ENCODE data around the gene SKAP2. TPM values are rescaled to one million over a fixed set of nuclear protein-coding genes. Genes with fewer than 3 reads are reported as not detected.
"Not testable (repeated sequence)": the region's sequence is repeated elsewhere in the genome, so short reads cannot be mapped to it uniquely, and the experiment has no call there.

The SKAP2 gene
- total RNA-seq, 6 experiments from 2014 or later: 7.2 to 12.3 (median 9.1) TPM

- Mint-ChIP-seq H3K27ac (no peak overlapping the region), H3K9me3 (no peaks in the 10 kb centered on the region), H3K4me3 (no peak overlapping the region), H3K27me3 (ENCODE audit: insufficient read depth) (no peaks in the 10 kb centered on the region; the same call in 1 of the 2 replicates), H3K4me1 (ENCODE audit: low read depth) (peaks cover 6% of the 10 kb centered on the region; the same call in 1 of the 2 replicates), H3K36me3 (ENCODE audit: low read depth) (no peaks in the 10 kb centered on the region)
- no peak for DNase-seq
- TF ChIP-seq, protein P1, sequence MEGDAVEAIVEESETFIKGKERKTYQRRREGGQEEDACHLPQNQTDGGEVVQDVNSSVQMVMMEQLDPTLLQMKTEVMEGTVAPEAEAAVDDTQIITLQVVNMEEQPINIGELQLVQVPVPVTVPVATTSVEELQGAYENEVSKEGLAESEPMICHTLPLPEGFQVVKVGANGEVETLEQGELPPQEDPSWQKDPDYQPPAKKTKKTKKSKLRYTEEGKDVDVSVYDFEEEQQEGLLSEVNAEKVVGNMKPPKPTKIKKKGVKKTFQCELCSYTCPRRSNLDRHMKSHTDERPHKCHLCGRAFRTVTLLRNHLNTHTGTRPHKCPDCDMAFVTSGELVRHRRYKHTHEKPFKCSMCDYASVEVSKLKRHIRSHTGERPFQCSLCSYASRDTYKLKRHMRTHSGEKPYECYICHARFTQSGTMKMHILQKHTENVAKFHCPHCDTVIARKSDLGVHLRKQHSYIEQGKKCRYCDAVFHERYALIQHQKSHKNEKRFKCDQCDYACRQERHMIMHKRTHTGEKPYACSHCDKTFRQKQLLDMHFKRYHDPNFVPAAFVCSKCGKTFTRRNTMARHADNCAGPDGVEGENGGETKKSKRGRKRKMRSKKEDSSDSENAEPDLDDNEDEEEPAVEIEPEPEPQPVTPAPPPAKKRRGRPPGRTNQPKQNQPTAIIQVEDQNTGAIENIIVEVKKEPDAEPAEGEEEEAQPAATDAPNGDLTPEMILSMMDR (IDR thresholded peaks at IDR 0.05): no peak
These were observed 14.2 kb downstream of the SKAP2 start for GRCh38 chr7:26850193-26850651.

DNA sequence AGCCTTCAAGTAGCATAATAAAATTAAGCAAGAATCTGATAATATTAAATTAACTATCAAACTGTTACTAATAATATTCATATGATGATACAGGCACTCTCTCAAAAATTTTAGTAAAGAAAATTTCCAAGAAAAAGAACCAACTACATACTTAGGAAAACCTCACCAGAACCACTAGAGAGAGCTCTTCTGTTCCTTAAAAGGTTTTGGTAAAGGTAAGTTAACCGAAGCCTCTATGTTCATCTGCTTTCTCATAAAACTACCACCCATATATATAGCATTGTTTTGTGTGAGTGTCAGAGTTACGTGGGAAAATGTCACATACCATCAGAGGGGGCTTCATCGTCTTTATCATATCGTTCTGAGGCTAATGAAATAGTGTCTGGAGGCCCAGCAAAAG, 20.7 kb downstream of the SKAP2 start:
- Mint-ChIP-seq H3K36me3 (ENCODE audit: low read depth) (no peaks in the 10 kb centered on the region), H3K4me1 (ENCODE audit: low read depth) (no peaks in the 10 kb centered on the region), H3K4me3 (no peak overlapping the region), H3K9me3 (no peaks in the 10 kb centered on the region), H3K27me3 (ENCODE audit: insufficient read depth) (no peaks in the 10 kb centered on the region), H3K27ac (no peak overlapping the region)
- no peak for DNase-seq
- TF ChIP-seq, protein P1 (IDR thresholded peaks at IDR 0.05): peak; percentile 52

DNA sequence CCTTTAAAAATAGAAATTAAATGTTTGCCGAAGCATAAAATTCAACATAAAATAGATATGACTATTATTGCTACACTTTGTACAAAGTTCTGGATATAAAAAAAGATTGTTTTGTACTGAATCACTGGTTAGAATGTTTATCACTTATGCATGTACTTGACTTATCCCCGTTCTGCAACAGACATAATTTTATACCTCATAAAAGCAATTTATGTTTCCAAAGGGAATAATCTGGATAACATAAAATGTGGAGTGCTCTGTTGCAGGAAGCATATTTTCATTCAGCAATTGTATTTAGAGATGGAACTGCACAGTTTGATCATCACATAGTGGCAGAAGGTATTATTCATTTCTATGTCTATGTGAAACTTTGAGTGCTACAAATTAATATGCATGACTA, 21.5 kb downstream of the SKAP2 start:
- H3K4me3 Mint-ChIP-seq: no peak overlapping the region
- H3K27me3 Mint-ChIP-seq (ENCODE audit: insufficient read depth): no peaks in the 10 kb centered on the region
- no peak for DNase-seq
- TF ChIP-seq, protein P1 (IDR thresholded peaks at IDR 0.05): no peak
- H3K36me3 Mint-ChIP-seq (ENCODE audit: low read depth): no peaks in the 10 kb centered on the region
- H3K9me3 Mint-ChIP-seq: no peaks in the 10 kb centered on the region
- no peaks in the 10 kb centered on the region for H3K4me1 Mint-ChIP-seq (ENCODE audit: low read depth)
- H3K27ac Mint-ChIP-seq: no peak overlapping the region

GRCh38 chr7:26841003-26841739, 23.2 kb downstream of the SKAP2 start:
- TF ChIP-seq, protein P1 (IDR thresholded peaks at IDR 0.05): no peak
- H3K9me3 Mint-ChIP-seq: peaks cover 5% of the 10 kb centered on the region; the same call in 1 of the 2 replicates
- H3K4me1 Mint-ChIP-seq (ENCODE audit: low read depth): no peaks in the 10 kb centered on the region
- no peaks in the 10 kb centered on the region; the same call in 1 of the 2 replicates for H3K27me3 Mint-ChIP-seq (ENCODE audit: insufficient read depth)
- DNase-seq: no peak
- H3K36me3 Mint-ChIP-seq (ENCODE audit: low read depth): peaks cover 6% of the 10 kb centered on the region
- H3K27ac Mint-ChIP-seq: no peak overlapping the region
- H3K4me3 Mint-ChIP-seq: no peak overlapping the region

DNA sequence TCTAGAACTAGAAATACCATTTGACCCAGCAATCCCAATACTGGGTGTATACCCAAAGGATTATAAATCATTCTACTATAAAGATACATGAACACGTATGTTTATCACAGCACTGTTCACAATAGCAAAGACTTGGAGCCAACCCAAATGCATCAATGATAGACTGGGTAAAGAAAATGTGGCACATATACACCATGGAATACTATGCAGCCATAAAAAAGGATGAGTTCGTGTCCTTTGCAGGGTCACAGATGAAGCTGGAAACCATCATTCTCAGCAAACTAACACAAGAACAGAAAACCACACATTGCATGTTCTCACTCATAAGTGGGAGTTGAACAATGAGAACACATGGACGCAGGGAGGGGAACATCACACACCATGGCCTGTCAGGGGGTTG, 27.6 kb downstream of the SKAP2 start:
- H3K27me3 Mint-ChIP-seq (ENCODE audit: insufficient read depth); H3K27ac Mint-ChIP-seq; DNase-seq; H3K4me3 Mint-ChIP-seq; H3K4me1 Mint-ChIP-seq (ENCODE audit: low read depth): not testable (repeated sequence)
- Mint-ChIP-seq H3K36me3 (ENCODE audit: low read depth) (peaks cover 18% of the 10 kb centered on the region), H3K9me3 (peaks cover 18% of the 10 kb centered on the region)

- Mint-ChIP-seq H3K36me3 (ENCODE audit: low read depth) (no peaks in the 10 kb centered on the region), H3K27me3 (ENCODE audit: insufficient read depth) (no peaks in the 10 kb centered on the region), H3K9me3 (no peaks in the 10 kb centered on the region; the same call in 1 of the 2 replicates), H3K4me3 (no peak overlapping the region), H3K4me1 (ENCODE audit: low read depth) (0 out of 2 replicates have a peak, but pooled peaks cover 5% of the 10 kb centered on the region), H3K27ac (no peak overlapping the region)
- DNase-seq: no peak
- TF ChIP-seq, protein P1 (IDR thresholded peaks at IDR 0.05): no peak
These were observed 49.0 kb downstream of the SKAP2 start for GRCh38 chr7:26815426-26815825.
